ENCODE data around the gene SURF1. TPM values are rescaled to one million over a fixed set of nuclear protein-coding genes. Genes with fewer than 3 reads are reported as not detected.

SURF1 gene
- total and polyA plus RNA-seq, 9 of the 15 experiments (the other 6 are each of a cell fraction or from before 2014, with no cell fraction given), result 16.1 to 31.3 (median 20.9) TPM

DNA sequence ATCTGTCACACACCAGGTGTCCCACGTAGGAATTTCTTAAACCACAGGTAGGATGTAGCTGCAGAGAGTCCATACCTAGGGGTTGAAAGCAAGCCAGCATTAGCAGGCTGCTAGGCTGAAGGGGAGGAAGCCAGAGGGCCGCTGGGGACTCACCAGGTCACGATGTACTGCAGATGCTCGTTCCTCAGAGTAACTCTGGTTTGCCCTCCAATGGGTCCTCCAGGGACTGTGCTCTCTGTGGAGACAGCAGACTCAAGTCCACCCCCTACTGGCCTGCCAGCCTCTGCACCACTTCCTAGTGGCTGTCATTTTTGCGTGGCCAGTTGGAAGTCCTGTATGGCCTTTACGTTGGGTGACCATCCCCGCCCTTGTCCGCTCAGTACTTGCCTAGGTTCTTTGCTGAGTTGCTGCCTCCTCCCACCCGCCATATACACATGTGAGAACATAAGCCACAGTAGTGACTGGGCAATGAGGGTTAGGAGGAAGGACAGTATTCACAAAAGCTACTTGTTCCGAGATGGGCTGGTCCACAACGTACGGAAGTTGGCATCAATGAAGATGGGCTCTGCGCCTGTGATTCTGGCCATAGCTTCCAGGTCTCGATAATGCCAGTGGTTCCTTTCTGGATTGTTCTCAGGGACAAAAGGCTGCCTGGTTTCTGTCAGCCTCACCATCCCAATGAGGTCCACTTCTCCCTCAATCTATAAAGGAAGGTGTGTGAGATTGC, 4.2 kb downstream of the SURF1 start (continued):
- TF ChIP-seq, protein P1, sequence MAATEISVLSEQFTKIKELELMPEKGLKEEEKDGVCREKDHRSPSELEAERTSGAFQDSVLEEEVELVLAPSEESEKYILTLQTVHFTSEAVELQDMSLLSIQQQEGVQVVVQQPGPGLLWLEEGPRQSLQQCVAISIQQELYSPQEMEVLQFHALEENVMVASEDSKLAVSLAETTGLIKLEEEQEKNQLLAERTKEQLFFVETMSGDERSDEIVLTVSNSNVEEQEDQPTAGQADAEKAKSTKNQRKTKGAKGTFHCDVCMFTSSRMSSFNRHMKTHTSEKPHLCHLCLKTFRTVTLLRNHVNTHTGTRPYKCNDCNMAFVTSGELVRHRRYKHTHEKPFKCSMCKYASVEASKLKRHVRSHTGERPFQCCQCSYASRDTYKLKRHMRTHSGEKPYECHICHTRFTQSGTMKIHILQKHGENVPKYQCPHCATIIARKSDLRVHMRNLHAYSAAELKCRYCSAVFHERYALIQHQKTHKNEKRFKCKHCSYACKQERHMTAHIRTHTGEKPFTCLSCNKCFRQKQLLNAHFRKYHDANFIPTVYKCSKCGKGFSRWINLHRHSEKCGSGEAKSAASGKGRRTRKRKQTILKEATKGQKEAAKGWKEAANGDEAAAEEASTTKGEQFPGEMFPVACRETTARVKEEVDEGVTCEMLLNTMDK (IDR thresholded peaks at IDR 0.05; ENCODE audit: borderline replicate concordance, insufficient read depth, low read depth, low read length, poor library complexity, severe bottlenecking), result peak; percentile 40
- TF ChIP-seq TGIF2 (CRISPR knock-in tag; IDR thresholded peaks at IDR 0.05) (peak; percentile 18; the same call in 1 of the 2 replicates), ILF3 (IDR thresholded peaks at IDR 0.05; ENCODE audit: borderline replicate concordance) (peak; percentile 6; the same call in 1 of the 2 replicates), RCOR1 (IDR thresholded peaks at IDR 0.05; ENCODE audit: borderline replicate concordance in 1 of 2, low read depth in 2 of 2, low read length in 2 of 2) (peak in 1 of 2 experiments; percentile 22; a peak in 1 of 4 replicates), JUND (IDR thresholded peaks at IDR 0.05; ENCODE audit: borderline replicate concordance, low read depth, low read length) (0 out of 2 replicates have a peak, but pooled peaks have one; percentile 25), JUND (tag; IDR thresholded peaks at IDR 0.05; ENCODE audit: borderline replicate concordance, low read depth, low read length) (no peak; the same call in 2 of the 3 replicates), ZSCAN32 (CRISPR knock-in tag; IDR thresholded peaks at IDR 0.05) (0 out of 2 replicates have a peak, but pooled peaks have one; percentile 15), SMAD1 (IDR thresholded peaks at IDR 0.05; ENCODE audit: low read depth, low read length, partially characterized antibody) (peak; percentile 37)
- TF ChIP-seq, protein P2, sequence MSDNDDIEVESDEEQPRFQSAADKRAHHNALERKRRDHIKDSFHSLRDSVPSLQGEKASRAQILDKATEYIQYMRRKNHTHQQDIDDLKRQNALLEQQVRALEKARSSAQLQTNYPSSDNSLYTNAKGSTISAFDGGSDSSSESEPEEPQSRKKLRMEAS (CRISPR knock-in tag; IDR thresholded peaks at IDR 0.05), result 0 out of 2 replicates have a peak, but pooled peaks have one; percentile 30
- TF ChIP-seq, protein P3, sequence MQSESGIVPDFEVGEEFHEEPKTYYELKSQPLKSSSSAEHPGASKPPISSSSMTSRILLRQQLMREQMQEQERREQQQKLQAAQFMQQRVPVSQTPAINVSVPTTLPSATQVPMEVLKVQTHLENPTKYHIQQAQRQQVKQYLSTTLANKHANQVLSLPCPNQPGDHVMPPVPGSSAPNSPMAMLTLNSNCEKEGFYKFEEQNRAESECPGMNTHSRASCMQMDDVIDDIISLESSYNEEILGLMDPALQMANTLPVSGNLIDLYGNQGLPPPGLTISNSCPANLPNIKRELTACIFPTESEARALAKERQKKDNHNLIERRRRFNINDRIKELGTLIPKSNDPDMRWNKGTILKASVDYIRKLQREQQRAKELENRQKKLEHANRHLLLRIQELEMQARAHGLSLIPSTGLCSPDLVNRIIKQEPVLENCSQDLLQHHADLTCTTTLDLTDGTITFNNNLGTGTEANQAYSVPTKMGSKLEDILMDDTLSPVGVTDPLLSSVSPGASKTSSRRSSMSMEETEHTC (IDR thresholded peaks at IDR 0.05), result no peak
- TF ChIP-seq, protein P4, sequence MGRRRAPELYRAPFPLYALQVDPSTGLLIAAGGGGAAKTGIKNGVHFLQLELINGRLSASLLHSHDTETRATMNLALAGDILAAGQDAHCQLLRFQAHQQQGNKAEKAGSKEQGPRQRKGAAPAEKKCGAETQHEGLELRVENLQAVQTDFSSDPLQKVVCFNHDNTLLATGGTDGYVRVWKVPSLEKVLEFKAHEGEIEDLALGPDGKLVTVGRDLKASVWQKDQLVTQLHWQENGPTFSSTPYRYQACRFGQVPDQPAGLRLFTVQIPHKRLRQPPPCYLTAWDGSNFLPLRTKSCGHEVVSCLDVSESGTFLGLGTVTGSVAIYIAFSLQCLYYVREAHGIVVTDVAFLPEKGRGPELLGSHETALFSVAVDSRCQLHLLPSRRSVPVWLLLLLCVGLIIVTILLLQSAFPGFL (CRISPR knock-in tag; IDR thresholded peaks at IDR 0.05), result peak; percentile 91; the same call in 1 of the 2 replicates
- TF ChIP-seq, protein P5, sequence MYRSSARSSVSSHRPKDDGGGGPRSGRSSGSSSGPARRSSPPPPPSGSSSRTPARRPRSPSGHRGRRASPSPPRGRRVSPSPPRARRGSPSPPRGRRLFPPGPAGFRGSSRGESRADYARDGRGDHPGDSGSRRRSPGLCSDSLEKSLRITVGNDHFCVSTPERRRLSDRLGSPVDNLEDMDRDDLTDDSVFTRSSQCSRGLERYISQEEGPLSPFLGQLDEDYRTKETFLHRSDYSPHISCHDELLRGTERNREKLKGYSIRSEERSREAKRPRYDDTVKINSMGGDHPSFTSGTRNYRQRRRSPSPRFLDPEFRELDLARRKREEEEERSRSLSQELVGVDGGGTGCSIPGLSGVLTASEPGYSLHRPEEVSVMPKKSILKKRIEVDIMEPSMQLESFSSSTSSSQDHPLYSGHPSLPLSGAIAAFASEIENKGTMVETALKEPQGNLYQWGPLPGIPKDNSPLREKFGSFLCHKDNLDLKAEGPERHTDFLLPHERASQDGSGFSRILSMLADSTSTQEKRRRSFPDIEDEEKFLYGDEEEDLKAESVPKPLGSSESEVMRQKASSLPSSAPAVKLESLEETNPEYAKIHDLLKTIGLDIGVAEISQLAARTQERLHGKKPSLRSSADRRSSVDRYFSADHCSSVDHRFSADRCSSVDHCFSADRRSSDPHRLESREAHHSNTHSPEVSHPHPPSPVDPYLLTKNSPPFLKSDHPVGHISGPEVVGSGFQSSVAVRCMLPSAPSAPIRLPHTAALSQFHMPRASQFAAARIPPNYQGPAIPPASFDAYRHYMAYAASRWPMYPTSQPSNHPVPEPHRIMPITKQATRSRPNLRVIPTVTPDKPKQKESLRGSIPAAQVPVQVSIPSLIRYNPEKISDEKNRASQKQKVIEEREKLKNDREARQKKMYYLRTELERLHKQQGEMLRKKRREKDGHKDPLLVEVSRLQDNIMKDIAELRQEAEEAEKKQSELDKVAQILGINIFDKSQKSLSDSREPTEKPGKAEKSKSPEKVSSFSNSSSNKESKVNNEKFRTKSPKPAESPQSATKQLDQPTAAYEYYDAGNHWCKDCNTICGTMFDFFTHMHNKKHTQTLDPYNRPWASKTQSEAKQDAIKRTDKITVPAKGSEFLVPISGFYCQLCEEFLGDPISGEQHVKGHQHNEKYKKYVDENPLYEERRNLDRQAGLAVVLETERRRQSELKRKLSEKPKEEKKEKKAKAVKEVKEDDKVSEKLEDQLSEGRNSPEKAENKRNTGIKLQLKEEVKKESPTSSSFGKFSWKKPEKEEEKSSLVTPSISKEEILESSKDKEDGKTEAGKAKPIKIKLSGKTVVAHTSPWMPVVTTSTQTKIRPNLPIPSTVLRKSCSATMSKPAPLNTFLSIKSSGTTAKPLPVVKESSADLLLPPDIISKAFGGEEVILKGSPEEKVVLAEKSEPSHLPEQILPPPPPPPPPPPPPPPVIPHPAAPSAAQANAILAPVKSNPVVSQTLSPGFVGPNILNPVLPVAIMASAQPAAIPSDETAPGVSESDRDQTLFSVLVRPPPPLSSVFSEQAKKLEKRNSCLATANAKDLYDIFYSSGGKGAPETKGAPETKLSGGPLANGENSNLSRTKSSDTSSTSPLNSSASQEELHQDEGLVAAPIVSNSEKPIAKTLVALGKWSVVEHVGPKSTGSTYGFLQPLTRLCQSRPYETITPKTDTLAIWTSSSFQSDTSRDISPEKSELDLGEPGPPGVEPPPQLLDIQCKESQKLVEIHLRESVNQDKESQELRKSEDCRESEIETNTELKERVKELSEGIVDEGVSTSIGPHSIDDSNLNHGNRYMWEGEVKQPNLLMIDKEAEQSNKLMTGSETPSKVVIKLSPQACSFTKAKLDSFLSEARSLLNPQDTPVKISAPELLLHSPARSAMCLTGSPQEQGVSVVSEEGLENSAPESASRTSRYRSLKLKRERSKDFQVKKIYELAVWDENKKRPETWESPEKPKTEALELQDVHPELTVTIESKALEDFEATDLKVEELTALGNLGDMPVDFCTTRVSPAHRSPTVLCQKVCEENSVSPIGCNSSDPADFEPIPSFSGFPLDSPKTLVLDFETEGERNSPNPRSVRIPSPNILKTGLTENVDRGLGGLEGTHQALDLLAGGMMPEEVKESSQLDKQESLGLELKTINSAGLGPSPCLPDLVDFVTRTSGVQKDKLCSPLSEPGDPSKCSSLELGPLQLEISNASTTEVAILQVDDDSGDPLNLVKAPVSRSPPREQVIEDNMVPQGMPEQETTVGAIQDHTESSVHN (IDR thresholded peaks at IDR 0.05; ENCODE audit: borderline replicate concordance in 1 of 2, low read depth in 1 of 2), result no peak
